Motor neuron (in vitro differentiated cells): Measurements from ENCODE around the gene BAG5. TPM values are rescaled to one million over a fixed set of nuclear protein-coding genes. Genes with fewer than 3 reads are reported as not detected.

Experiments used
- ATAC-seq, 8 experiments: fragments of 200-7000 bp; cut with Tn5 transposase; replicated peaks in 6 of 8; 2 replicates each; pipeline ENCODE4 v1.8.0; 2021; ENCODE audit warnings: mild to moderate bottlenecking in 8 of 8, moderate library complexity in 8 of 8
- H3K27ac ChIP-seq, 2 donors: fragments of 250-450 bp; sonication (Bioruptor Pico); 2 replicates each; pipeline ENCODE4 v1.9.0; 2021; ENCODE audit warnings: antibody characterized with exemption in 2 of 2, mild to moderate bottlenecking in 2 of 2, moderate library complexity in 1 of 2
- H3K4me1 ChIP-seq, 2 donors: fragments of 250-450 bp; sonication (Bioruptor Pico); replicated peaks in 1 of 2; 2 replicates each; pipeline ENCODE4 v1.6.1; 2021; ENCODE audit warnings: antibody characterized with exemption in 2 of 2, mild to moderate bottlenecking in 2 of 2, moderate library complexity in 1 of 2
- H3K4me3 ChIP-seq, 5 donors: fragments of 250-450 bp; sonication (Bioruptor Pico); 2 replicates each; pipeline ENCODE4 v1.9.0; 2021; ENCODE audit warnings: antibody characterized with exemption in 5 of 5, mild to moderate bottlenecking in 5 of 5, moderate library complexity in 4 of 5
- WGBS, 10 experiments: fragments of 450-650 bp; shearing (Covaris generic); methylation state at CpG; one replicate each; pipeline ENCODE4 v1.0.0; 2022; 5-methylcytosine and 5-hydroxymethylcytosine counted together
- in situ Hi-C, 9 experiments: fragments of 400-800 bp; cut with MboI; loops; one replicate each; pipeline ENCODE4 v1.15.0; 2021; ENCODE audit warnings: low sequenced_read_pairs in 9 of 9, low pct_unique_long_range_greater_than_20kb in 2 of 9; ENCODE audit not compliant: unreplicated experiment in 9 of 9
- total RNA-seq, 8 experiments: library from RNA; unstranded; fragments of 300-600 nt; gene quantifications; 2 replicates each; pipeline versions ENCODE4 v1.2.3 to v1.2.4, GENCODE V29; 2022

The BAG5 gene
- total RNA-seq, 8 experiments from 2014 or later: 23.0 to 34.5 (median 26.7) TPM

- H3K4me3 ChIP-seq: no peak overlapping the region
- WGBS, 10 experiments: 78 to 100% (median 90%) methylated on average over 1 to 16 of the region's 26 CpGs; no CpG with 5 or more reads in 3 of the 10 experiments
- H3K27ac ChIP-seq: no peak overlapping the region
- H3K4me1 ChIP-seq: no peaks in the 10 kb centered on the region
- in situ Hi-C loops: no loop called here
- no peak for ATAC-seq
These were observed 51.4 kb downstream of the BAG5 start for GRCh38 chr14:103510724-103511693.

DNA sequence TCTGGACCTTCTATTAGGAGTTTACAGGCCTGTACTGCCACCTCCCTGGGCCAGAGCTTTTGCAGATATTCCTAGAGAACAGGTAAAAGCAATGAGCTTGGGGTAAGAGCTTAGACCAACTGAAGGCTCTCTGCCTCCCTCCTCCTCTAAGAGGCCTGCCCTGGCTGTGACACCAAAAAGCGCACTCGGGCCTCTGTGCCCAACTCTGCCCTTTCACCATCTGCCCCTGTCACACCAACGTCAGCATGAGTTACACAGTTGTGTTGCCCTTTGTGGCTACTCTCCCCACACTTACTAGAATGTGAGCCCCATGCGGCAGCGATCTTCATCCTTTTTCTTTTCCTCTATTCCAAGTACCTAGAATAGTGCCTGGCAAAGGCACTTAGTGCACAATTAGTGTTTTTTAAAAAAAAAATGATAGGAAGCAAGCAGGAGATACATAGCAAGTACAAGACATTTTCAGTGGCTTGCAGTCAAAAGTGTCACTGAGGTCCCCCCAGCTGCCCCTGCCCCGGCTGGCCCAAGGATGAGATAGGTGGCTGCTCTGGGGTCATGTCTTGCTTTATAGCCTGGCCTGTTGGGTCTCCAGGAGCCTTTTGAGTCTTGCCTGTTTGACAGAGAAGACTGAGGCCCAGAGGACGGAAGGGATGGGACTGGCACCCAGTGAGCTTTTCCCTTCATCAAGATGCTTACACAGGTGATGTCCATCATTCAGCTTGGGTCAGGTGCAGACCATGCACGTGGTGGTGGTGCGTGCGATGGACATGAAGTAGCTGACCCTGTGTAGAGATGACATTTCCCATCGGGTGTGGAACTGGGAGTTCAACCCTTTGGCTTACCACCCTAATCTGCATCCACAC is 52.4 kb downstream of the BAG5 start:
- in situ Hi-C loops: no loop called here
- Histone ChIP-seq H3K27ac (no peak overlapping the region), H3K4me1 (no peaks in the 10 kb centered on the region), H3K4me3 (no peak overlapping the region)
- ATAC-seq: no peak
- 80 to 100% (median 93%) methylated on average over 1 to 7 of the region's 11 CpGs for WGBS, 10 experiments

- Histone ChIP-seq H3K27ac (no peak overlapping the region), H3K4me3 (no peak overlapping the region), H3K4me1 (no peaks in the 10 kb centered on the region)
- WGBS, 10 experiments: 60 to 100% (median 89%) methylated on average over 1 to 12 of the region's 16 CpGs; no CpG with 5 or more reads in 1 of the 10 experiments
- ATAC-seq: no peak
- in situ Hi-C loops: no loop called here
These were observed 53.7 kb downstream of the BAG5 start for GRCh38 chr14:103508521-103509329.

DNA sequence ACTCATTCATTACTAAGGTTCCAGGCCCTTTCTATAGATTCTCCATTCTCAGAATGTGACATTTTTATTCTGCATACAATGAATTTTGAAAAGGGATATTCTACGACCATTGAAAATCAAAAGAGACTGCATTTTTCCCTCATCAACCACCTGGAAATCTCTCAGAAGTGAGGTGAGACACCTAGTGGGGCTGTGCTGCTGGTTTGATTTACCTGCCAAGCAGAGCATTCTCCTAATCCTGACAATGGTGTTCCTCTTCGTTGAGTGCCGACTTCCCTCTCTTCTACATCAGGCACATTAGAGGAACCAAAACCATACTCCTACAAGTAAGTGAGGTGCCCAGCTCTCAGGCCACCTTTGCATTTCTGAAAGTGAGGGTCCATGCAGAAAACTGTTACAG is 54.7 kb downstream of the BAG5 start:
- ATAC-seq: no peak
- Histone ChIP-seq H3K27ac (no peak overlapping the region), H3K4me1 (no peaks in the 10 kb centered on the region), H3K4me3 (no peak overlapping the region)
- WGBS, 10 experiments: 82 to 100% (median 100%) methylated on average over 1 to 3 of the region's 3 CpGs; no CpG with 5 or more reads in 3 of the 10 experiments
- in situ Hi-C loops: no loop called here

Other genes with a start within 250 kb of the BAG5 start
- 100 to 1,000 TPM in 6 of 8 experiments, 10 to 100 TPM in 2; 86.5 to 192 (median 139) TPM for gene EIF5, start 228.4 kb downstream of the BAG5 start, total RNA-seq
- 100 to 1,000 TPM in 3 of 8 experiments, 10 to 100 TPM in 5; 62.8 to 149 (median 74.2) TPM for gene MARK3, start 177.2 kb downstream of the BAG5 start, total RNA-seq
- gene CKB, start 39.8 kb downstream of the BAG5 start, total RNA-seq: 1,000 to 10,000 TPM in 1 of 8 experiments, 100 to 1,000 TPM in 6, 10 to 100 TPM in 1; 37.4 to 1,622 (median 346) TPM
- 10 to 100 TPM in 4 of 8 experiments, 1 to 10 TPM in 4; 5.3 to 14.6 (median 10.2) TPM for gene TRMT61A, start 33.5 kb downstream of the BAG5 start, total RNA-seq
- gene COA8, start 303 bp upstream of the BAG5 start, total RNA-seq: 10 to 100 TPM; 38.8 to 69.5 (median 56.7) TPM
- gene KLC1, start 66.6 kb upstream of the BAG5 start, total RNA-seq: 100 to 1,000 TPM in 7 of 8 experiments, 10 to 100 TPM in 1; 88.3 to 298 (median 254) TPM
- 10 to 100 TPM in 3 of 8 experiments, 1 to 10 TPM in 5; 5.5 to 31.2 (median 7.5) TPM for gene XRCC3, start 152.8 kb upstream of the BAG5 start, total RNA-seq
- gene ZFYVE21, start 153.2 kb upstream of the BAG5 start, total RNA-seq: 10 to 100 TPM; 18.3 to 41.8 (median 29.6) TPM